ENCODE results near the gene TIRAP.

TIRAP gene

GRCh38 chr11:126328001-126328390, 45.1 kb downstream of the TIRAP start:
- TF ChIP-seq, protein P1, sequence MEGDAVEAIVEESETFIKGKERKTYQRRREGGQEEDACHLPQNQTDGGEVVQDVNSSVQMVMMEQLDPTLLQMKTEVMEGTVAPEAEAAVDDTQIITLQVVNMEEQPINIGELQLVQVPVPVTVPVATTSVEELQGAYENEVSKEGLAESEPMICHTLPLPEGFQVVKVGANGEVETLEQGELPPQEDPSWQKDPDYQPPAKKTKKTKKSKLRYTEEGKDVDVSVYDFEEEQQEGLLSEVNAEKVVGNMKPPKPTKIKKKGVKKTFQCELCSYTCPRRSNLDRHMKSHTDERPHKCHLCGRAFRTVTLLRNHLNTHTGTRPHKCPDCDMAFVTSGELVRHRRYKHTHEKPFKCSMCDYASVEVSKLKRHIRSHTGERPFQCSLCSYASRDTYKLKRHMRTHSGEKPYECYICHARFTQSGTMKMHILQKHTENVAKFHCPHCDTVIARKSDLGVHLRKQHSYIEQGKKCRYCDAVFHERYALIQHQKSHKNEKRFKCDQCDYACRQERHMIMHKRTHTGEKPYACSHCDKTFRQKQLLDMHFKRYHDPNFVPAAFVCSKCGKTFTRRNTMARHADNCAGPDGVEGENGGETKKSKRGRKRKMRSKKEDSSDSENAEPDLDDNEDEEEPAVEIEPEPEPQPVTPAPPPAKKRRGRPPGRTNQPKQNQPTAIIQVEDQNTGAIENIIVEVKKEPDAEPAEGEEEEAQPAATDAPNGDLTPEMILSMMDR (conservative IDR thresholded peaks at IDR 0.05) = no peak
- no peak overlapping the region for H3K27ac ChIP-seq

DNA sequence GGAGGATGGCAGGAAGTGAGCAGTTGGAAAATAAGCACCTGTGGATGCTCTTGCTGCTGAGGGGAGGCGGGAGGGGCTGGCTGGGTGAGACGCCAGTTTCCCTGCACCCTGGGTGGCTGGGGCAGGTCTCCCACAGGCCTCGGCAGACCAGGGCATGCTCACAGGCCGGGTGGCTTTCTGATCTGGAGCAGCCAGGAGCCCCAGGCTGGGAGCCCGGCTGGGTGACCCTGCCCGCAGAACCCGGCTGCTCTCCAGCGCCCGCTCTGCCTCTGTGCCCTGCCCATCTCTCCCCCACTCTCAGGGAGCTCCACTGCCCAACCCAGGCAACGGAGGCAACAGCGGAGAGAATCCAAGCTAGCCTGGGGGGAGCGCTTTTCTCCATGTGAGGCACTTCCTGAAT, 45.6 kb downstream of the TIRAP start:
- H3K27ac ChIP-seq = no peak overlapping the region
- TF ChIP-seq, protein P1 (conservative IDR thresholded peaks at IDR 0.05) = no peak

GRCh38 chr11:126328938-126329643, 46.2 kb downstream of the TIRAP start:
- TF ChIP-seq, protein P1 (conservative IDR thresholded peaks at IDR 0.05) = no peak
- H3K27ac ChIP-seq = no peak overlapping the region

- no peak overlapping the region for H3K27ac ChIP-seq
These were observed 46.8 kb downstream of the TIRAP start for GRCh38 chr11:126329644-126330211.

DNA sequence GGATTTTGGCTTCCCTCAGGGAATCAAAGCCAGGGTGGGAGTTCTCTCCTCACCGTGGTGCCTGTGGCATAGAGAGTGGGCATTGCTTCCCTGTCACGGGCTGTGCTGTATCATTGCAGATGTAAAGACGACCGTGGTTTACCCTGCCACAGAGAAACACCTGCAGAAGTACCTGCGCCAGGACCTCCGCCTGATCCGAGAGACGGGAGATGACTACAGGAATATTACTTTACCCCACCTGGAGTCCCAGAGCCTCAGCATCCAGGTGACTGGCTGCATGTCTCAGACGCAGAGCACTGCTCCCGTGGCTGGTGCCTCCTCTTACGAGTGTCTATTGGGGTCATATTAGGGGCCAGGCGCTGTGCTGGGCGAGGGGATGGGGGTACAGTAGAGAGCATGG, 48.4 kb downstream of the TIRAP start:
- no peak overlapping the region for H3K27ac ChIP-seq
- TF ChIP-seq, protein P1 (conservative IDR thresholded peaks at IDR 0.05) = no peak

More at GRCh38 chr11:126329644-126330211, 46.8 kb downstream of the TIRAP start:
- TF ChIP-seq, protein P1 (conservative IDR thresholded peaks at IDR 0.05) = no peak

- TF ChIP-seq, protein P1 (conservative IDR thresholded peaks at IDR 0.05) = no peak
These were observed 49.4 kb downstream of the TIRAP start for GRCh38 chr11:126332221-126332711.

GRCh38 chr11:126333142-126333541, 50.2 kb downstream of the TIRAP start:
- TF ChIP-seq, protein P1 (conservative IDR thresholded peaks at IDR 0.05) = no peak
- no peak overlapping the region for H3K27ac ChIP-seq

More at GRCh38 chr11:126332221-126332711, 49.4 kb downstream of the TIRAP start:
- H3K27ac ChIP-seq = no peak overlapping the region

All from VCaP (cell line).